ENCODE results near the gene C16orf92.
"Not testable (repeated sequence)": the region's sequence is repeated elsewhere in the genome, so short reads cannot be mapped to it uniquely, and the experiment has no call there.

Gene C16orf92

DNA sequence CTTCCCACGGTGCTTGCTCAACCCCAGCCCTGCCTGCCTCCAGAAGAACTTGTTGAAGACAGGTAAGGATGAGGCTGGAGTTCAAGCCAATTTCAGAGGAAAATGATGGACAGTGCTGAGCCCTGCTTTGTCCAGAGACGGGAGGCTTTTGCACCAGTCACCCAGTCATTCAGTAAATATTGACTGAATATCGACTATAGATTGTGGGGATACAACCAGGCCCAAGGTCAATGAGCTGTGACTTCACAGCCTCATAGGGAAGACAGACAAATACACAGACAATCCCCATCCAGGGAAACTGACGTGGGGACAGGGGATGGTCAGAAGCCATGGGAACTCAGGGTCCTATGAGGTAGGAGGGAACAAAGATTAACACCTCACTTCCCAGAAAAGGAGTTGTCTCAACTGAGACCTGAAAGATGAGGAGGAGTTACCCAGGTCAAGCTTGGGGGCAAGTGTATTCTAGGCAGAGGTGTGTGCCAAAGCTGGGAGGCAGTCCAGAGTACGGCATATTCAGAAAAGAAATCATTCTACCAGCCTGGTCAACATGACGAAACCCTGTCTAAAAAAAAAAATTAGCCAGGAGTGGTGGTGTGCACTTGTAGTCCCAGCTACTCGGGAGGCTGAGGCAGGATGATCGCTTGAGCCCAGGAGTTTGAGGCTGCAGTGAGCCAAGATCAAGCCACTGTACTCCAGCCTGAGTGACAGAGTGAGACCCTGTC, 6.3 kb upstream of the C16orf92 start:
- Histone ChIP-seq H3K27ac (ENCODE audit: insufficient read depth, low read depth, low read length, poor library complexity, severe bottlenecking) (no peak overlapping the region), H3K27me3 (ENCODE audit: control insufficient read depth, insufficient read depth, low read length, poor library complexity, severe bottlenecking) (peaks cover 11% of the 10 kb centered on the region), H3K9me3 (ENCODE audit: control insufficient read depth, low read length) (no peaks in the 10 kb centered on the region), H3K36me3 (ENCODE audit: control insufficient read depth, insufficient read depth, low read length) (no peaks in the 10 kb centered on the region), H3K4me1 (ENCODE audit: control insufficient read depth, insufficient read depth, low read length) (no peaks in the 10 kb centered on the region), H3K4me3 (ENCODE audit: insufficient read depth, low read depth, low read length) (no peak overlapping the region)
- 83 to 84% methylated on average over 8 of the region's 8 CpGs for WGBS, 2 experiments

DNA sequence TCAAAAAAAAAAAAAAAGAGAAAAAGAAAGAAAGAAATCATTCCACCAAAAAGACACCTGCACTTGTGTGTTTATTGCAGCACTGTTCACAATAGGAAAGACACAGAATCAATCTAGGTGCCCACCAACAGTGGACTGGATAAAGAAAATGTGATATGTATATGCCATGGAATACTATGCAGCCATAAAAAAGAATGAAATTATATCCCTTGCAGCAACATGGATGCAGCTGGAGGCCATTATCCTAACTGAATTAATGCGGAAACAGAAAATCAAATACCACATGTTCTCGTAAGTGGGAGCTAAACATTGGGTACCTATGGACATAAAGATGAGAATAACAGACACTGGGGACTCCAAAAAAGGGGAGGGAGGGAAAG, 5.7 kb upstream of the C16orf92 start:
- peaks cover 6% of the 10 kb centered on the region for H3K27me3 ChIP-seq (ENCODE audit: control insufficient read depth, insufficient read depth, low read length, poor library complexity, severe bottlenecking)
- H3K9me3 ChIP-seq (ENCODE audit: control insufficient read depth, low read length) = no peaks in the 10 kb centered on the region
- 92% methylated on average over 2 of the region's 2 CpGs for whole genome bisulfite sequencing, 2 experiments
- no peaks in the 10 kb centered on the region for H3K36me3 ChIP-seq (ENCODE audit: control insufficient read depth, insufficient read depth, low read length)
- H3K4me3 ChIP-seq (ENCODE audit: insufficient read depth, low read depth, low read length) = no peak overlapping the region
- no peaks in the 10 kb centered on the region for H3K4me1 ChIP-seq (ENCODE audit: control insufficient read depth, insufficient read depth, low read length)
- no peak overlapping the region for H3K27ac ChIP-seq (ENCODE audit: insufficient read depth, low read depth, low read length, poor library complexity, severe bottlenecking)

DNA sequence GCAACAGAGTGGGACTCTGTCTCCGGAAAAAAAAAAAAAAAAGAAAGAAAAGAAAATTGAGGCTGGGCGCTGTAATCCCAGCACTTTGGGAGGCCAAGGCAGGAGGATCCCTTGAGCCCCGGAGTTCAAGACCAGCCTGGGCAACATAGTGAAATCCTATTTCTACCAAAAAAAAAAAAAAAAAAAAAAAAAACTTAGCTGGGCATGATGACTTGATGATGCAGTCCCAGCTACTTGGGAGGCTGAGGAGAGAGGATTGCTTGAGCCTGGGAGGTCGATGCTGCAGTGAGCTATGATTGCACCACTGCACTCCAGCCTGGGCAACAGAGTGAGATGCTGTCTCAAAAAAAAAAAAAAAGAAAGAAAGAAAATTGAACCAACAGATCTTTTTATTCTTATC, 5.1 kb upstream of the C16orf92 start:
- not testable (repeated sequence) for H3K27ac ChIP-seq (ENCODE audit: insufficient read depth, low read depth, low read length, poor library complexity, severe bottlenecking); H3K4me1 ChIP-seq (ENCODE audit: control insufficient read depth, insufficient read depth, low read length); H3K9me3 ChIP-seq (ENCODE audit: control insufficient read depth, low read length); H3K4me3 ChIP-seq (ENCODE audit: insufficient read depth, low read depth, low read length); H3K36me3 ChIP-seq (ENCODE audit: control insufficient read depth, insufficient read depth, low read length); H3K27me3 ChIP-seq (ENCODE audit: control insufficient read depth, insufficient read depth, low read length, poor library complexity, severe bottlenecking)
- WGBS, 2 experiments = 86 to 90% methylated on average over 2 to 4 of the region's 4 CpGs

DNA sequence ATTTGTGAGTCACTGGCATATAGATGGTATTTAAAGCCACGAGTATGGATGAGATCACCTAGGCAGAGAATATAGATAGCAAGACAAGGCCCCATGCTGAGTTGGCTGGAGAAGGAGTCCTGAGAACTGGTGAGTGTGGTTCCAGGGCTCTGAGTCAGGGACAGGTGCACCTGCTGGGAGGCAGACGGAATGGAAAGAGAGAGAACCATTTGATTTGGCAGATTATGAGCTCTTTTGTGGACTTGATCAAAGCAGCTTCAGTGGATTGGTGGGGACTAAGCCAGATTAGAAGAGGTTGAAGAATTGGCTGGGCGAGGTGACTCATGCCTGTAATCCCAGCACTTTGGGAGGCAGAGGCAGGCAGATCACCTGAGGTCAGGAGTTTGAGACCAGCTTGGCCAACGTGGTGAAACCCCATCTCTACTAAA, 4.3 kb upstream of the C16orf92 start:
- H3K36me3 ChIP-seq (ENCODE audit: control insufficient read depth, insufficient read depth, low read length) = no peaks in the 10 kb centered on the region
- H3K4me1 ChIP-seq (ENCODE audit: control insufficient read depth, insufficient read depth, low read length) = no peaks in the 10 kb centered on the region
- H3K4me3 ChIP-seq (ENCODE audit: insufficient read depth, low read depth, low read length) = no peak overlapping the region
- no peak overlapping the region for H3K27ac ChIP-seq (ENCODE audit: insufficient read depth, low read depth, low read length, poor library complexity, severe bottlenecking)
- no peaks in the 10 kb centered on the region for H3K27me3 ChIP-seq (ENCODE audit: control insufficient read depth, insufficient read depth, low read length, poor library complexity, severe bottlenecking)
- H3K9me3 ChIP-seq (ENCODE audit: control insufficient read depth, low read length) = no peaks in the 10 kb centered on the region
- WGBS, 2 experiments = 74 to 79% methylated on average over 4 of the region's 4 CpGs

DNA sequence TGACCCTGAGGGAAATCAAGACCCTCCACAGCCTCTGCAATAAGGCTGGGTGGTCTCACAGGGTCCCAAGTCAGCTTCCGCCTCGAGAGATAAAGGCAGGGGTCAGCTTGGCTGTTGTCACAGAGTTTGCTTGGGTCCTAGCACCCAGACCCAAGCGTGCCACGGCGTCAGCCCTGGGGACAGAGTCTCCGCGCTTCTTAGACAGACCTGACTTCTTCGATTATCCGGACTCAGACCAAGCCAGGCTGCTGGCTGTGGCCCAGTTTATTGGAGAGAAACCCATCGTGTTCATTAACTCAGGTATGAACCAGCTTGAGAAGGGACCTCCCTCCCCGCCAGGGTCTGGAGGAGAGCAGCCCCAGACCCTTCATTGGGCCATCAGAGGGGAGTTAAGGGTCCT, 588 bp downstream of the C16orf92 start:
- Histone ChIP-seq H3K36me3 (ENCODE audit: control insufficient read depth, insufficient read depth, low read length) (no peaks in the 10 kb centered on the region), H3K27ac (ENCODE audit: insufficient read depth, low read depth, low read length, poor library complexity, severe bottlenecking) (no peak overlapping the region), H3K9me3 (ENCODE audit: control insufficient read depth, low read length) (no peaks in the 10 kb centered on the region), H3K4me3 (ENCODE audit: insufficient read depth, low read depth, low read length) (no peak overlapping the region), H3K4me1 (ENCODE audit: control insufficient read depth, insufficient read depth, low read length) (no peaks in the 10 kb centered on the region), H3K27me3 (ENCODE audit: control insufficient read depth, insufficient read depth, low read length, poor library complexity, severe bottlenecking) (no peaks in the 10 kb centered on the region)
- 92 to 93% methylated on average over 11 of the region's 11 CpGs for WGBS, 2 experiments

DNA sequence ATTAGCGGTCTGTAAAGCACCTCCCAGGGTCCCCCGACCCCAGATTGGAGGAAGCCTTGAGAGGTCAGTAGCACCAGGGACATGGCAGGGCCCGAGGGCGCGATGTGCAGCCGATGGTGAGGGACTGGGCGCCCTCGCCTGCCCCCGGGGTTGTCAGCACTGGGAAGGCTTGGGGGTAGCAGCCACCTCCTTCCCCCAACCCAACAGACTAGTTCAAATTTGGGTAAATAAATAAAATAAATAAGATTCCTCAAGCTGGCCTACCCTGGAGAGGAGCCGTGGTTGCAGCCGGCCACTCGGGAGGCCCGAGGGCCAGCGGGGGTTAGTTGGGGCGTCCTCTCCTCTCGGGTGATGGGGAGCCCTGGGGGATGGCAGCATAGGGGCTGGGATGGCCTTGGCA, 1.5 kb downstream of the C16orf92 start:
- Histone ChIP-seq H3K27ac (ENCODE audit: insufficient read depth, low read depth, low read length, poor library complexity, severe bottlenecking) (no peak overlapping the region), H3K4me1 (ENCODE audit: control insufficient read depth, insufficient read depth, low read length) (peaks cover 3% of the 10 kb centered on the region), H3K4me3 (ENCODE audit: insufficient read depth, low read depth, low read length) (no peak overlapping the region), H3K27me3 (ENCODE audit: control insufficient read depth, insufficient read depth, low read length, poor library complexity, severe bottlenecking) (peaks cover 1% of the 10 kb centered on the region), H3K9me3 (ENCODE audit: control insufficient read depth, low read length) (no peaks in the 10 kb centered on the region), H3K36me3 (ENCODE audit: control insufficient read depth, insufficient read depth, low read length) (no peaks in the 10 kb centered on the region)
- WGBS, 2 experiments = 88 to 92% methylated on average over 16 of the region's 16 CpGs

DNA sequence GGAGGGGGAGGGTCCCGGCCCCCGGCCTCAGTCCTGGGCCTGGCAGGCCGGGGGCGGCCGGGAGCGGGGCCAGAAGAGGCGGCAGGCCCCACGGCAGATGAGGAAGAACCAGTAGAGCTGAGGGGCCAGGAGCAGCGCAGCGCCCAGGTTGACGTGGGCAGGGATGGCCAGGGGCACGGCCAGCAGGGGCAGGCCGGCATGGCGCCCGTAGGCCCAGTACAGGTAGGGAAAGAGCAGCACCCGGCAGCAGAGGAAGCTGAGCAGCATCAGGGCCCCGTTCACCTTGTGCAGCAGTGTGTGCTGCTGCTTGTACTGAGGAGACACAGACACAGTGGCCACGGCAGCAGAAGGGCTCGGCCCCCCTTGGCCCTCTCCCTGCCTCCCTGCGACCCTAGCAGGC, 2.2 kb downstream of the C16orf92 start:
- H3K4me3 ChIP-seq (ENCODE audit: insufficient read depth, low read depth, low read length) = no peak overlapping the region
- peaks cover 3% of the 10 kb centered on the region for H3K4me1 ChIP-seq (ENCODE audit: control insufficient read depth, insufficient read depth, low read length)
- H3K36me3 ChIP-seq (ENCODE audit: control insufficient read depth, insufficient read depth, low read length) = no peaks in the 10 kb centered on the region
- peaks cover 6% of the 10 kb centered on the region for H3K27me3 ChIP-seq (ENCODE audit: control insufficient read depth, insufficient read depth, low read length, poor library complexity, severe bottlenecking)
- WGBS, 2 experiments = 92% methylated on average over 20 of the region's 20 CpGs
- H3K9me3 ChIP-seq (ENCODE audit: control insufficient read depth, low read length) = no peaks in the 10 kb centered on the region
- no peak overlapping the region for H3K27ac ChIP-seq (ENCODE audit: insufficient read depth, low read depth, low read length, poor library complexity, severe bottlenecking)

DNA sequence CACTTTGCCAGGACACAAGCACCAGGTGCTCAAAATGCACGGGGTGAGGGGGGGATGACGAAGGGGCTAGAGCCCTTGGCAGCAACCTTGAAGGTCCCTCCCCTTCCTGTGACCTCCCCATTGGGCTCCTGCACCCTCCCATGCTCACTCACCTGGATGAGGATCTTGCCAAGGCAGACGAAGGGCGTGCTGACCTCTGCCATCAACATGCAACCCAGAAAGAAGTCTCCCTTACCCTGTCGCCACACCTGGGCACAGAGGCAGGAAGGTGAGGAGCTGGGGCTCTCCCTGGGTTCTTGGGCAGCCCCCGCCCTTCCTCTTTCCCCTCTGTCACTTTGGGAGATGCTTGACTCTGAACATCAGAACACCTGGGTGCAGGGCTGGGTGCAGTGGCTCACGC, 2.6 kb downstream of the C16orf92 start:
- Histone ChIP-seq H3K27me3 (ENCODE audit: control insufficient read depth, insufficient read depth, low read length, poor library complexity, severe bottlenecking) (peaks cover 10% of the 10 kb centered on the region), H3K36me3 (ENCODE audit: control insufficient read depth, insufficient read depth, low read length) (no peaks in the 10 kb centered on the region), H3K27ac (ENCODE audit: insufficient read depth, low read depth, low read length, poor library complexity, severe bottlenecking) (no peak overlapping the region), H3K4me1 (ENCODE audit: control insufficient read depth, insufficient read depth, low read length) (peaks cover 3% of the 10 kb centered on the region), H3K9me3 (ENCODE audit: control insufficient read depth, low read length) (no peaks in the 10 kb centered on the region), H3K4me3 (ENCODE audit: insufficient read depth, low read depth, low read length) (no peak overlapping the region)
- 88 to 89% methylated on average over 7 of the region's 7 CpGs for WGBS, 2 experiments

DNA sequence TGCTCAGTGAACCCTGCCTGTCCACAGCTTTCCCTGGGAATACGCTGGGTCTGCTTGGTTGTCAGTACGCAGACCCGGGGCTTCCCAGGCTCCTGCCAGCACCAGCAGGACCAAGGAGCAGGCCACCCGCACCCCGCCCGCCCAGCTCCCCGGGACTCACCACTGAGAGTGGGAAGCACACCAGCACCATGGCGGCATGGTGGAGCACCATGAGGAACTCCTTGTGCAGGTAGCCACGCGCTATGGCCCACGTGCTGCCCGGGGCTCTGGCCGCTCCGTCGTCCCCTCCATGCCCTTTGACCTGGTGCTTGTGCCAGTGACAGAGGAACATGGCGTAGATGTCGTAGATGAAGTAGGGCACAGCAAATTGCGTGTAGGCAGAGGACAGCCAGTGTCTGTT, 3.5 kb downstream of the C16orf92 start:
- H3K27me3 ChIP-seq (ENCODE audit: control insufficient read depth, insufficient read depth, low read length, poor library complexity, severe bottlenecking) = peaks cover 14% of the 10 kb centered on the region
- H3K27ac ChIP-seq (ENCODE audit: insufficient read depth, low read depth, low read length, poor library complexity, severe bottlenecking) = no peak overlapping the region
- 93 to 95% methylated on average over 18 of the region's 18 CpGs for WGBS, 2 experiments
- no peaks in the 10 kb centered on the region for H3K36me3 ChIP-seq (ENCODE audit: control insufficient read depth, insufficient read depth, low read length)
- H3K4me1 ChIP-seq (ENCODE audit: control insufficient read depth, insufficient read depth, low read length) = peaks cover 9% of the 10 kb centered on the region
- no peak overlapping the region for H3K4me3 ChIP-seq (ENCODE audit: insufficient read depth, low read depth, low read length)
- H3K9me3 ChIP-seq (ENCODE audit: control insufficient read depth, low read length) = no peaks in the 10 kb centered on the region

DNA sequence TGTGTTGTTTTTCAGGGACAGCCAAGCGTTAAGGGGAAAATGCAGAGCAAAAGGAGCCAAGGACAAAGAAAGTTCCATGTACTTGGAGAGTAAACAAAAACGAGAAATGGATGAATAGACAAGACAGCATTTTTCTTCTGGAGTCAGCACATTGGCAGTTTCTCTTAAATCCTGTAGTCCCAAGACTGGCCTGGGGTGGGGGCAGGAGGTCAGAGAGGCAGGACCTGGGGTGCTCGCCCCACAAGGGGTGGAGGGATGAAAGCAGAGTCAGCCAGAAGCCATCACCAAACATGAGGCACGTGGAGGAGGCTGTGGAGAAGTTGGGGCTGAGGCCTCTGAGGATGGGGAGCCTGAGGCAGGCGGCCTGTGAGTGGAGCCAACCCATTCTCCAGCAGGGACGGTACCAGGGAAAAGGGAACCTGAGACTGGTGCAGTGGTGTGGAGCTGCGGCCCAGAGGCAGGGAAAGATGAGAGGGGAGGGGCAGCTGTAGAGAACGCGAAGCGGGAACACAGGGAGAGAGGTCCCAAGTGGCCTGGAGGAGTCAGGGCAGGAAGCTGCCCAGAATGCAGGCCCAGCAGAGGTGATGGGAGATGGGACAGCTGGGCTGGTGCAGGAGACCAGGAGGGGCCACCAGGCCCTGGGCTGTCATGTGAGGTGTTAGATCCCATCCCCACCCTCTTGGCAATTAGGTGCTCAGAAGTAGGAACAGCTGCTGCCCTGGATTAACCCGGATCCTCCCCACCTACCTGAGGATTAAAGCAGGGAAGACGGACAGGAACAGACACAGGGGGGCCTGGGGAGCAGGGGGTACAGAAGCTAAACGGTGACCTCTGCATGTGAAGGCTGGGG, 4.8 kb downstream of the C16orf92 start:
- peaks cover 16% of the 10 kb centered on the region for H3K4me1 ChIP-seq (ENCODE audit: control insufficient read depth, insufficient read depth, low read length)
- WGBS, 2 experiments = 70 to 75% methylated on average over 13 of the region's 13 CpGs
- no peaks in the 10 kb centered on the region for H3K36me3 ChIP-seq (ENCODE audit: control insufficient read depth, insufficient read depth, low read length)
- H3K27me3 ChIP-seq (ENCODE audit: control insufficient read depth, insufficient read depth, low read length, poor library complexity, severe bottlenecking) = peaks cover 27% of the 10 kb centered on the region
- H3K4me3 ChIP-seq (ENCODE audit: insufficient read depth, low read depth, low read length) = no peak overlapping the region
- H3K9me3 ChIP-seq (ENCODE audit: control insufficient read depth, low read length) = no peaks in the 10 kb centered on the region
- H3K27ac ChIP-seq (ENCODE audit: insufficient read depth, low read depth, low read length, poor library complexity, severe bottlenecking) = no peak overlapping the region
